IPS-NIHi11 (cell line): ENCODE measurements around the gene MRGPRF.

Experiments used
- DNase-seq: peaks from one replicate; pipeline ENCODE4 v3.0.0; 2012; ENCODE audit warnings: mixed read lengths, low spot score

MRGPRF gene

GRCh38 chr11:69050592-69051380 lies 37.7 kb upstream of the MRGPRF start:
- no peak for DNase-seq

GRCh38 chr11:69049490-69049867 lies 36.4 kb upstream of the MRGPRF start:
- no peak for DNase-seq

- peak; percentile 100 for DNase-seq
Measured at GRCh38 chr11:69048694-69049489, 35.8 kb upstream of the MRGPRF start, which contains the start of gene TPCN2. Gene TPCN2 (plus strand): TSS chr11:69048932. CDS start chr11:69048998, 66 bp downstream.

DNA sequence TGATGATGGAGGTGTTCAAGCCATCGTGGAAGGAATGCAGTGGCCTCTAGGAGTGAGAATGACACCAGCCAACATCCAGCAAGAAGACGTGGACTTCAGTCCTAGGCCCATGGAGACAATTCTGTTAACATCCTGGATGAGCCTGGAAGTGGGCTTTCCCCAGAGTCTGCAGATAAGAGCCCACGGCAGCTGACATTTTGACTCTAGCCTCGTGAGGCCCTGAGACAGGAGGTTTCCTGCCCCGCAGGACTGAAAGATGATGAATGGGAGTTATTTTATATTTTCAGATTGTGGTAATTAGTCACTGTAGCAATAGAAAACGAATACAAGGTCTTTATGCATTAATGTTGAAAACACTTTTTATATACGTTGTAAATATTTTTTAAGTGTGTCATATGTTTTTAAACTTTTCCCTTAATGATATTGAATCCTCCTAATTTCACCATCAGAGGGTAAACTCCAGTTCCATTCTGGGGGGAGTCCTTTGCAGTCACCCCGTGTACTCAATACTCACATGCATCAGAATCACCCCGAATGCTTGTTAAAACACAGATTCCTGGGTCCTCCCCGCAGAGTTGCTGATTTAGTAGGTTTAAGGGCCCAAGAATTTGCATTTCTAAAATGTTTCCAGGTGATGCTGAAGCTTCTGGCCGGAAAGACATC lies 35.1 kb upstream of the MRGPRF start:
- no peak for DNase-seq

DNA sequence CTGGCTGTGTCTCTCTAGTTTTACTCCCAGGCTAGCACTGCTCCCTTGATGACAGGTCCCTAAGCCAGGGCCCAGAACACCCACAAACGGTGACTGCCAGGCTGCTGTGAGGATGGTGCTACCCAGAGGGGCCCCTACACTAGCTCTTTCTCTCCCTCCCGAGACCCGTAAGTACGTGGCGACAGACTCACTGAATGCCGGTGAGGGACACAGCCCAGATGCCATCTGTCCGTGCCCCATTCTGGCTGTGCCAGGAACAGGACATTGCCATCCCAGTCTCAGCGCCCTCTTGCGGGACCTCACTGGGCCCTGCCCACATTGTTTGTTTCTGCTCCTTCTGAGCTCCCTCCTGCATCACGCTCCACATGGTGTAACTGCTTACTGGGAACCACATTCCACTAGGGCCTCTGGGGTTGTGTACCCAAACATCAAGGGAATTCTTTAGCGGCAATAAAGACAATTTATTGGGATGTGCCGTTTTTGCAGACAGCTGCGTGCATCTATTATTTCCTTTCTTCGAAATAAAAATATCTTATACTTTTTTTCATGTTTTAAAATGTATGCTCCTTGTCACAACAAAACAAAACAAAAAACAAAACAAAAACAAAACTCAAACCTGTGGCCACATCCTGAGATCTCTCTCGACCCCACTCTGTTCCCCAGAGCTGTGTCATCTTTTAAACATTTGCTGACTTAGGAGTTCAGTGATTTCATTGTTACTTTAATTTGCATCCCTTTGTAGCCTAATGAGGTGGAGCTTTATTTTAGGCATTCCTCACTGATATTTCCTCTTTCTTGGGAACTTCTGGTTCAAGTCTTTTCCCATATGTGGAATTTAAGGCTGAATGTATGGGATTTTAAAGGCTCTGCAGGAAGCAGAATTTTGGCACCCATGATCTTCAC lies 31.3 kb upstream of the MRGPRF start:
- peak; percentile 69 for DNase-seq

DNA sequence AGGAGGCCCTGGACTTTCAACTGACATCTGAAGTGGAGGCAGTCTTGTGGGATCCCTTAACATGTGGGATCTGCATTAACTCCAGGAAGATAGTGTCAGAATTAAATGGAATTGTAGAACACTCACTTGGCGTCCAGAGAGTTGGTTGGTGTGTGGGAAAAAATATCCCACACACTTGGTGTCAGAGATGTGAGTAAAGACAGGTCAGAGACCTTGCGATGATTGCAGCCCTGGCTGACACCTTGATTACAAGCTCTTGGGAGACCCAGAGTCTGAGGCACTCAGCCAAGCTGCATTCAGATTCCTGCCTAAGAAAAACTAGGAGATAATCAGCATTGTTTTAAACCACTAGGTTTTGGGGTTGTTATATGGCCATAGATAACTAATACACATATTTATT lies 28.5 kb upstream of the MRGPRF start:
- no peak for DNase-seq

GRCh38 chr11:69040581-69041260 lies 27.7 kb upstream of the MRGPRF start:
- no peak for DNase-seq

DNA sequence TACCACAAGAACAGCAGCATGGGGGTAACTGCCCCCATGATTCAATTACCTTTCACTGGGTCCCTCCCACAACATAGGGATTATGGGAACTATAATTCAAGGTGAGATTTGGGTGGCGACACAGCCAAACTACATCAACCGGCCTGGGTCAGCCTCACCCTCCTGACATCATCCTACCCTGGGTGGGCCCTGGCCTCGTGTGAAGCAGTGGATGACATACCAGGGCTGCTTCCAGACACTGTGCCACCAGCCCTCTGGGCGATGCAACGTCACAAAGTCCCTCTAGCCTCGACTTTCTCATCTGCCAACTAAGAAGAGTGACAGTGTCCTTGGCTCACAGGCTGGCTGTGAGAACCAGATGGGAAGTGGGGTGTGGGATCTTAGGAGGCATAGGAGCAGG lies 27.0 kb upstream of the MRGPRF start:
- no peak for DNase-seq

DNA sequence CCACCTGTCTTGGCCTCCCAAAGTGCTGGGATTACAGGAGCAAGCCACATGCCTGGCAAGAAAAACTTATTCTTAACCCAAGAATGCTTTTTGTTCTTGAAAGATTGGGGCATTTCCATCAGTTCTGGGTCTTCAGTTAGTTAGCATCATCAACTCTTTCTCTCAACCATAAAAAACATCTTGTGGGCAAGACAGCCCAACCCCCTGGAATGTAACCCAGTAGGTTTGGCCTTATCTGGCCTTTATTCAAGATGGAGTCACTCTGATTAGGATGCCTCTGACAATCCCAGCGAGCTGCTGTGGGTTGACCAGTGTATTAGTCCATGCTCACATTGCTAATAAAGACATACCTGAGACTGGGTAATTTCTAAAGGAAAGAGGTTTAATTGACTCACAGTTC lies 26.5 kb upstream of the MRGPRF start:
- DNase-seq = no peak

- no peak for DNase-seq
Measured at GRCh38 chr11:69037544-69037943, 24.5 kb upstream of the MRGPRF start.

GRCh38 chr11:69037074-69037473 lies 24.0 kb upstream of the MRGPRF start:
- no peak for DNase-seq

DNA sequence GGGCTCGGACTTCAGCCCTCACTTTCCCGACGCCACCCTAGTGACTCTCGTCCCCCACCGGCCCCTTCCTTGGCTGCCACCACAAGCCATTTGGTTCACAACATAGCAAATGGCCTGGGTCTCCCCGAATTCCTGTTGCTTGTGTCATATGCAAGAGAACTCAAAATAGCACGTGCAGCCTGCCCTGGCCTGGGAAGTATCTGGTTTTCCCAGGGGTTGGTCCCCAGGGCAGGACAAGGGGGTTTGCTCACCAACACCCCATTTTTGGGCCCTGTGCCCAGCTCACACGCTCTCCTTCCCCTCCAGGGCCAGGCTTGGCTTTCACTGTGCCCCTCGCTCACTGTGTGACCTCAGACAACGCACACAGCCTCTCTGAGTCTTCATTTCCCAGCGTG lies 22.9 kb upstream of the MRGPRF start:
- DNase-seq = no peak

DNA sequence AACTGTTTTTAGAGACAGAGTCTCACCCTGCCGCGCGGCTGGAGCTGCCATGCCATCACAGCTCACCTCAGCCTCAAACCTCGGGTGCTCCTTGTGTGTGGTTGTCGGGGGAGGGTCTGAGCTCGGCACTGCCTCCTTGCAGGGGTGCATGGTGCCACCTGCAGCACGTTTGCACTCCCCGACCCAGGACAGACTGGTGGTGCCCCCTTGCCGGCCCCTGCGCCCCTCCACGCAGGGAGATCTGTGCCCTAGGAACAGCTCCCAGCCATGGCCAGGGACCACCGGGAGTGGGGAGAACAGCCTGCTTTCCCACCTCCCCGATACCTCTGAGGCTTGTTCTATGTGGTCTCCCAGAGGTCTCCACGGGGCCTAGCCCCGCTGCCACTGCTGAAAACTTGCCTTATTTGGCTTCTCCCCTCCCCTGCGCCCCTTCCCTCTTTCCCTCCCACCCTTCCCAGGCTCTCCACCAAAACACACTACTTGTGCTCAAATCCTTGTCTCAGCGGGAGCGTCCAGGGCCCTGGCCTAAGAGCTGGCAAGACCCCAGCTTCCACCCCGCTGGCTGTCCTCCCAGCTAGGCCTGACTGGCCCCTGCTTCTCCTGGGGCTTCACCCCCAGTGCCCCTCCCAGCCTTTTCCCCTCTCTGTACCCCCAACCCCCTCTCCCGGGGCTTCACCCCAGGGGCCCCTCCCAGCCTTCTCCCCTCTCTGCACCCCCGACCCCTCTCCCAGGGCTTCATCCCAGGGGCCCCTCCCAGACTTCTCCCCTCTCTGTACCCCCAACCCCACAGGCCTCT lies 22.3 kb upstream of the MRGPRF start:
- DNase-seq = no peak

DNA sequence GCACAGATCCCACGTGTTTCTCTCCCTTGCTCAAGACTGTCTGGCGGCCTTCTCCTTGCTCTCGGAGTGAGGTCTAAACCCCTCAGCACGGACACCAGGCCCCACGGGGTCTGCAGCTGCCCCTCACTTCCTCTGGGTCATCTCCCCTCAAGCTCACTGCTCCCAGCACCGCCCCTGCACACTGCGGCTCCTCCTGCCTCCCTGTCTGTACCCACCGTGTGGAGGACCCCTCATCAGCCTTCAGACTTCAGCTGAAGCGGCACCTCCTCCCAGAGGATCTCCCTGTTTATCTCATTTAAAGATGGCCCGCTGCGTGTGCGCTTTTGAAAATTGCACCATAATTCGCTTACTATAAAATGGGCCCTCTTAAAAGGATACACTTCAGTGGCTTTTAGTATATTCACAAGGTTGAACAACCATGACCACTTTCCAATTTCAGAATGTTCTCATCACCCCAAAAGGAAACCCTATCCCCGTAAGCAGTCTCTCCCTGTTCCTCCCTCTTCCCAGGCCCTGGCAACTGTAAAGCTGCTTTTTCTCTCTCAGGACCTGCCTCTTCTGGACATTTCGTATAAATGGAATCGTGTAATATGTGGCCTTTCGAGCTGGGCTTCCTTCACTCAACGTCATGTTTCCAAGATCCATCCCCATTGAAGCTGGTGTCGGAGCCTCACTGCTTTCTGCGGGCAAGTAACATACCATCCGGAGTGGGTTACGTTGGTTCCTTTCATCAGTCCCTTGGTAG lies 21.2 kb upstream of the MRGPRF start:
- DNase-seq = no peak

GRCh38 chr11:69033431-69033830 lies 20.4 kb upstream of the MRGPRF start:
- no peak for DNase-seq

DNA sequence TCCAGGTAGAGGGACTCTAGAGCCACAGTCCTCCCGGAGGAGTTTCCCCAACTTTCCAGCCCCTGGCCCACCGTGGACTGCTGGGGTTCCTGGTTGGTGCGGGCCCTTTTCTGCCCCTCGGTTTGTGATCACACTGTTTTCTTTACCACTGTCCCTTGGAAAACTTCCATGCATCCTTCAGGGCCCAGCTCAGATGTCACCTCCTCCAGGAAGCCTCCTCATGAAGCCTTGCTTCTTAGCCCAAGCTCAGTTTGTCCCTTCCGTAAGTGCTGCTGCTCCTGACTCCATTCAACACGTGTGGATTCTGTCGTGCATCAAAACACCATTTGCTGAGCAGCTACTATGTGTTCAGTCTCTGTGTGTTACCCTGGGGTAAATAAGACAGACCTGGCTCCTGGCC lies 19.8 kb upstream of the MRGPRF start:
- DNase-seq = no peak

GRCh38 chr11:69030301-69030700 lies 17.3 kb upstream of the MRGPRF start:
- DNase-seq = no peak

- no peak for DNase-seq
Measured at GRCh38 chr11:69027704-69028372, 14.8 kb upstream of the MRGPRF start.

DNA sequence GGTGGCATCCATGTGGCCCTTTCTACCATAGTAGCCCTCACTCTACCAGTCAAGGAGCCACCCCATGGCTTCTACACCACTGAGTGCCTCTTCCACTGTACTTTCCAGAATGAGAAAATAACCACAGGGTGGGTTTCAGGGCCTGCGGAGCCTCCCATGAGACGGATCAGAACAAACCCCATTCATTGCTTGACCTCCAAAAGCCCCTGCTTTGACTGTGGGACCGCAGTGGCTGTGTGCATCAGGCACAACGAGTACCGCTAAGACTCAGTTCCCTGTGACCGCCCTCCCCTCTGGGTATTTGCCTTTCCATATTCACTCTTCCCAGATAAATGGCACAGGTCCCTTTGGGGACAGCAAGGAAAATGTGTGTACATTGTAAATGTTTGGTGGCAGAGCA lies 11.5 kb upstream of the MRGPRF start:
- DNase-seq = no peak
